Thoracic aorta (tissue), 2 donors: Measurements from ENCODE around the gene EPHA8. TPM values are rescaled to one million over a fixed set of nuclear protein-coding genes. Genes with fewer than 3 reads are reported as not detected.

ENCODE experiments used
- ATAC-seq: fragments of 150-250 bp; one replicate; pipeline ENCODE4 v1.8.0; 2017; ENCODE audit warnings: low read depth; ENCODE audit not compliant: insufficient number of reproducible peaks, low FRiP score
- DNase-seq: peaks from one replicate; pipeline ENCODE4 v3.0.0-alpha.2; 2020; ENCODE audit warnings: low spot score
- H3K27ac ChIP-seq, 2 donors: fragments of 200-600 bp; sonication (generic); 1 replicate in 1 of 2; 2 replicates in 1 of 2; pipeline ENCODE4 v1.5.1; 2016; ENCODE audit warnings: mild to moderate bottlenecking in 2 of 2, moderate library complexity in 2 of 2
- H3K27me3 ChIP-seq: fragments of 200-600 bp; sonication (generic); replicated peaks from 2 replicates; pipeline ENCODE4 v1.6.0; 2016; ENCODE audit warnings: mild to moderate bottlenecking; ENCODE audit not compliant: insufficient read depth
- H3K36me3 ChIP-seq: fragments of 200-600 bp; sonication (generic); one replicate; pipeline ENCODE4 v1.5.1; 2016
- H3K4me1 ChIP-seq, 2 donors: fragments of 200-600 bp; sonication (generic); 1 replicate in 1 of 2; 2 replicates in 1 of 2; pipeline versions ENCODE4 v1.5.1 to v1.6.0; 2016; ENCODE audit warnings: low read depth in 2 of 2, mild to moderate bottlenecking in 1 of 2; ENCODE audit not compliant: control insufficient read depth in 1 of 2
- H3K4me3 ChIP-seq: fragments of 200-600 bp; sonication (generic); 2 replicates; pipeline ENCODE4 v1.5.1; 2016; ENCODE audit warnings: mild to moderate bottlenecking
- H3K9me3 ChIP-seq: fragments of 200-600 bp; sonication (generic); 2 replicates; pipeline ENCODE4 v1.5.1; 2016
- CTCF ChIP-seq: fragments of 200-600 bp; sonication (generic); IDR thresholded peaks from one replicate; pipeline ENCODE4 v1.5.1; 2019; ENCODE audit warnings: antibody characterized with exemption
- total RNA-seq, 2 donors: library from RNA; depleted of rRNA; stranded (reverse); fragments of >200 nt; gene quantifications; one replicate each; pipeline versions ENCODE4 v1.1.0 to v1.2.3, GENCODE V29; 2016

EPHA8 gene
- not detected for total RNA-seq

- no peak within 1 kb of the TSS for H3K4me3 ChIP-seq
- DNase-seq = no peak
- no peak for TF ChIP-seq CTCF
Observed at GRCh38 chr1:22562584-22563583, at the start of gene EPHA8. Gene EPHA8, plus strand, starts transcription at chr1:22563489. Its CDS starts 147 bp downstream, at chr1:22563636.

GRCh38 chr1:22516906-22517571 is 46.2 kb upstream of the EPHA8 start:
- H3K27me3 ChIP-seq = no peaks in the 10 kb centered on the region
- H3K4me3 ChIP-seq = no peak overlapping the region
- no peak for TF ChIP-seq CTCF
- ATAC-seq (no peak), DNase-seq (no peak)
- H3K36me3 ChIP-seq = peaks cover 62% of the 10 kb centered on the region
- peaks cover 9 to 63% of the 10 kb centered on the region in 2 donors for H3K4me1 ChIP-seq
- no peaks in the 10 kb centered on the region for H3K9me3 ChIP-seq
- peak overlapping the region; percentile 44 to 54 for H3K27ac ChIP-seq

More at GRCh38 chr1:22562584-22563583, at the start of gene EPHA8:
- Histone ChIP-seq H3K4me1 (peaks cover 0 to 10% of the 10 kb centered on the region in 2 donors), H3K27me3 (peaks cover 3% of the 10 kb centered on the region), H3K27ac (no peak within 1 kb of the TSS), H3K9me3 (no peaks in the 10 kb centered on the region), H3K36me3 (no peaks in the 10 kb centered on the region)
- no peak for ATAC-seq

GRCh38 chr1:22517956-22518355 is 45.3 kb upstream of the EPHA8 start:
- peaks cover 66% of the 10 kb centered on the region for H3K36me3 ChIP-seq

GRCh38 chr1:22518379-22518778 is 44.9 kb upstream of the EPHA8 start:
- peaks cover 9 to 52% of the 10 kb centered on the region in 2 donors for H3K4me1 ChIP-seq
- H3K27me3 ChIP-seq = no peaks in the 10 kb centered on the region
- TF ChIP-seq CTCF = no peak
- H3K27ac ChIP-seq = peak overlapping the region in 1 of 2 donors; percentile 44
- DNase-seq (no peak), ATAC-seq (no peak)
- H3K4me3 ChIP-seq = no peak overlapping the region
- H3K36me3 ChIP-seq = peaks cover 64% of the 10 kb centered on the region
- no peaks in the 10 kb centered on the region for H3K9me3 ChIP-seq

More at GRCh38 chr1:22517956-22518355, 45.3 kb upstream of the EPHA8 start:
- no peak for ATAC-seq
- no peaks in the 10 kb centered on the region for H3K9me3 ChIP-seq
- peak overlapping the region; percentile 44 to 54 for H3K27ac ChIP-seq
- TF ChIP-seq CTCF = no peak
- H3K4me3 ChIP-seq = no peak overlapping the region
- H3K27me3 ChIP-seq = no peaks in the 10 kb centered on the region
- H3K4me1 ChIP-seq = peaks cover 9 to 56% of the 10 kb centered on the region in 2 donors
- no peak for DNase-seq

GRCh38 chr1:22520871-22521270 is 42.4 kb upstream of the EPHA8 start:
- Histone ChIP-seq H3K36me3 (peaks cover 73% of the 10 kb centered on the region), H3K27me3 (no peaks in the 10 kb centered on the region), H3K9me3 (no peaks in the 10 kb centered on the region), H3K4me1 (peaks cover 9 to 31% of the 10 kb centered on the region in 2 donors), H3K27ac (no peak overlapping the region), H3K4me3 (no peak overlapping the region)
- DNase-seq (no peak), ATAC-seq (no peak)
- no peak for TF ChIP-seq CTCF
